ENCODE data around the gene FHOD3. TPM values are rescaled to one million over a fixed set of nuclear protein-coding genes. Genes with fewer than 3 reads are reported as not detected.

FHOD3 gene
- total and polyA plus RNA-seq, 2 experiments from 2014 or later: 2.7 to 8.7 TPM

- peaks cover 2% of the 10 kb centered on the region; the same call in 1 of the 3 replicates for H3K36me3 Mint-ChIP-seq (ENCODE audit: low read depth)
- H3K4me3 ChIP-seq: no peak overlapping the region
Observed at GRCh38 chr18:36354989-36355388, 57.5 kb downstream of the FHOD3 start.

More at GRCh38 chr18:36354989-36355388, 57.5 kb downstream of the FHOD3 start:
- Histone ChIP-seq H3K9me2 (ENCODE audit: insufficient read depth) (no peaks in the 10 kb centered on the region), H3K79me2 (replicated peaks; ENCODE audit: insufficient read depth) (no peaks in the 10 kb centered on the region), H3K36me3 (ENCODE audit: insufficient read depth) (no peaks in the 10 kb centered on the region), H2AFZ (no peak overlapping the region), H3K4me2 (no peak overlapping the region), H3K4me1 (ENCODE audit: insufficient read depth) (peaks cover 19% of the 10 kb centered on the region), H3K27ac (ENCODE audit: low read depth) (no peak overlapping the region), H3K27me3 (ENCODE audit: insufficient read depth) (no peaks in the 10 kb centered on the region), H3F3A (replicated peaks; ENCODE audit: low read depth) (no peaks in the 10 kb centered on the region), H4K20me1 (replicated peaks; ENCODE audit: insufficient read depth) (no peaks in the 10 kb centered on the region)
- no peak for DNase-seq (ENCODE audit: low spot score)
- ATAC-seq: no peak
- no peaks in the 10 kb centered on the region for H3K9me3 Mint-ChIP-seq
- no peak overlapping the region for H3K27ac Mint-ChIP-seq
- H3K4me1 Mint-ChIP-seq: peaks cover 24% of the 10 kb centered on the region
- no peak for TF ChIP-seq ZNF114 (CRISPR knock-in tag; IDR thresholded peaks at IDR 0.05)
- TF ChIP-seq, protein P1, sequence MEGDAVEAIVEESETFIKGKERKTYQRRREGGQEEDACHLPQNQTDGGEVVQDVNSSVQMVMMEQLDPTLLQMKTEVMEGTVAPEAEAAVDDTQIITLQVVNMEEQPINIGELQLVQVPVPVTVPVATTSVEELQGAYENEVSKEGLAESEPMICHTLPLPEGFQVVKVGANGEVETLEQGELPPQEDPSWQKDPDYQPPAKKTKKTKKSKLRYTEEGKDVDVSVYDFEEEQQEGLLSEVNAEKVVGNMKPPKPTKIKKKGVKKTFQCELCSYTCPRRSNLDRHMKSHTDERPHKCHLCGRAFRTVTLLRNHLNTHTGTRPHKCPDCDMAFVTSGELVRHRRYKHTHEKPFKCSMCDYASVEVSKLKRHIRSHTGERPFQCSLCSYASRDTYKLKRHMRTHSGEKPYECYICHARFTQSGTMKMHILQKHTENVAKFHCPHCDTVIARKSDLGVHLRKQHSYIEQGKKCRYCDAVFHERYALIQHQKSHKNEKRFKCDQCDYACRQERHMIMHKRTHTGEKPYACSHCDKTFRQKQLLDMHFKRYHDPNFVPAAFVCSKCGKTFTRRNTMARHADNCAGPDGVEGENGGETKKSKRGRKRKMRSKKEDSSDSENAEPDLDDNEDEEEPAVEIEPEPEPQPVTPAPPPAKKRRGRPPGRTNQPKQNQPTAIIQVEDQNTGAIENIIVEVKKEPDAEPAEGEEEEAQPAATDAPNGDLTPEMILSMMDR (conservative IDR thresholded peaks at IDR 0.05; ENCODE audit: low read depth in 2 of 2): no peak
- TF ChIP-seq NANOG (IDR thresholded peaks at IDR 0.05; ENCODE audit: borderline replicate concordance): no peak
- no peak for TF ChIP-seq ETS1 (IDR thresholded peaks at IDR 0.05)
- TF ChIP-seq STAT1 (IDR thresholded peaks at IDR 0.05; ENCODE audit: unreplicated experiment): no peak
- TF ChIP-seq JUNB (IDR thresholded peaks at IDR 0.05; ENCODE audit: unreplicated experiment): no peak
- no peak for TF ChIP-seq CREB1 (CRISPR knock-in tag; IDR thresholded peaks at IDR 0.05; ENCODE audit: low read depth)
- TF ChIP-seq EZH2phosphoT487 (IDR thresholded peaks at IDR 0.05; ENCODE audit: unreplicated experiment): no peak
- TF ChIP-seq EZH2 (IDR thresholded peaks at IDR 0.05; ENCODE audit: low read depth, unreplicated experiment): no peak
- no peak for TF ChIP-seq POLR2AphosphoS5 (IDR thresholded peaks at IDR 0.05; ENCODE audit: low read depth)
- no peak for TF ChIP-seq REST (IDR thresholded peaks at IDR 0.05; ENCODE audit: unreplicated experiment)
- peaks cover 3% of the 10 kb centered on the region for H3K27me3 Mint-ChIP-seq (ENCODE audit: insufficient read depth, low read depth, poor library complexity)
- no peak overlapping the region for H3K4me3 Mint-ChIP-seq
